K562 (cell line): ENCODE results near the gene S100A6. TPM values are rescaled to one million over a fixed set of nuclear protein-coding genes. Genes with fewer than 3 reads are reported as not detected.

Experiments
- ATAC-seq: fragments of 200-7000 bp; cut with Tn5 transposase; 3 replicates; pipeline ENCODE4 v1.9.1; 2020; ENCODE audit warnings: moderate library complexity
- BruUV-seq: library from RNA; stranded (reverse); fragments of 400-500 nt; replicated peaks from 2 replicates; lab custom pipeline; 2021; lab: Mats Ljungman, UMichigan
- CTCF ChIA-PET: fragments of 300-600 bp; formaldehyde crosslinking; extraction: SDS; loops from one replicate; lab custom pipeline; 2021; ENCODE audit warnings: low intra/inter-chr PET ratio; lab: Yijun Ruan, JAX
- POLR2A ChIA-PET: fragments of 300-600, 350-650 bp; sonication (Branson Sonifier 250); formaldehyde crosslinking; extraction: SDS; loops from one replicate; lab custom pipeline; 2021; ENCODE audit warnings: antibody characterized with exemption, inconsistent platforms; lab: Yijun Ruan, JAX
- DNase-seq, 4 experiments: peaks; one replicate each; pipeline versions ENCODE4 v3.0.0 to v3.0.0-alpha.2; 2011 to 2018; ENCODE audit warnings: low spot score in 3 of 4, mixed read lengths in 3 of 4; ENCODE audit errors: extremely low read depth in 1 of 4
- FAIRE-seq: peaks from 2 replicates; lab custom pipeline; 2011; peaks lifted over from hg19 to GRCh38; lab: Jason Lieb, UNC
- H2AFZ ChIP-seq: 2 replicates; pipeline ENCODE4 v1.6.0; 2011; ENCODE audit warnings: low read depth, low read length, control low read depth, inconsistent platforms
- H3K27ac ChIP-seq: fragments of 200-600 bp; 3 replicates; pipeline ENCODE4 v1.8.0; 2011; ENCODE audit warnings: low read depth, mild to moderate bottlenecking, control low read depth, inconsistent platforms, low read length, moderate library complexity, mixed read lengths; ENCODE audit errors: extremely low read depth
- H3K27me3 ChIP-seq, 2 experiments: fragments of 300-600 bp in 1 of 2; 2 replicates in 1 of 2; 3 replicates in 1 of 2; pipeline versions ENCODE4 v1.6.0 to v1.8.0; 2011; ENCODE audit warnings: inconsistent platforms in 2 of 2, low read length in 2 of 2, mild to moderate bottlenecking in 1 of 2, mixed read lengths in 1 of 2, moderate library complexity in 1 of 2; ENCODE audit not compliant: control insufficient read depth in 2 of 2, insufficient read depth in 2 of 2
- H3K36me3 ChIP-seq: fragments of 300-600 bp; 3 replicates; pipeline ENCODE4 v1.8.0; 2011; ENCODE audit warnings: mild to moderate bottlenecking, low read length, inconsistent platforms; ENCODE audit not compliant: control insufficient read depth, insufficient read depth
- H3K4me1 ChIP-seq, 2 experiments: fragments of 200-600 bp in 1 of 2; replicated peaks in 1 of 2; 2 replicates in 1 of 2; 3 replicates in 1 of 2; pipeline versions ENCODE4 v1.5.1 to v1.8.0; 2011; ENCODE audit warnings: inconsistent platforms in 2 of 2, low read length in 2 of 2, mild to moderate bottlenecking in 1 of 2, mixed read lengths in 1 of 2, moderate library complexity in 1 of 2; ENCODE audit not compliant: control insufficient read depth in 2 of 2, insufficient read depth in 2 of 2
- H3K4me2 ChIP-seq: 2 replicates; pipeline ENCODE4 v1.6.1; 2011; ENCODE audit warnings: low read length, control low read depth, inconsistent platforms, mixed read lengths; ENCODE audit not compliant: insufficient read depth
- H3K4me3 ChIP-seq: fragments of 200-600 bp; sonication (generic), shearing (Covaris generic); 2 replicates; pipeline ENCODE4 v1.5.1; 2016; ENCODE audit warnings: control low read depth, inconsistent platforms
- H3K79me2 ChIP-seq: fragments of 200-600 bp; 3 replicates; pipeline ENCODE4 v1.8.0; 2011; ENCODE audit warnings: low read length, inconsistent platforms; ENCODE audit not compliant: control insufficient read depth, insufficient read depth
- H3K9ac ChIP-seq, 2 experiments: 2 replicates each; pipeline versions ENCODE4 v1.6.0 to v1.6.1; 2011; ENCODE audit warnings: low read depth in 2 of 2, low read length in 2 of 2, control low read depth in 1 of 2, inconsistent platforms in 1 of 2, mild to moderate bottlenecking in 1 of 2, mixed read lengths in 1 of 2; ENCODE audit not compliant: insufficient read depth in 1 of 2
- H3K9me1 ChIP-seq: one replicate; pipeline ENCODE4 v1.6.0; 2011; ENCODE audit warnings: inconsistent platforms, mild to moderate bottlenecking, low read length, moderate library complexity; ENCODE audit not compliant: control insufficient read depth, insufficient read depth
- H3K9me3 ChIP-seq: replicated peaks from 2 replicates; pipeline ENCODE4 v1.5.1; 2011; ENCODE audit warnings: low read depth, low read length, inconsistent platforms; ENCODE audit not compliant: control insufficient read depth, insufficient read depth
- H4K20me1 ChIP-seq: replicated peaks from 2 replicates; pipeline ENCODE4 v1.6.1; 2011; ENCODE audit warnings: low read length, inconsistent platforms, mixed read lengths; ENCODE audit not compliant: control insufficient read depth, insufficient read depth
- CC2D1A ChIP-seq: fragments of 450-650 bp; IDR thresholded peaks from 2 replicates; pipeline ENCODE4 v1.6.1; 2017; ENCODE audit warnings: mild to moderate bottlenecking
- ELK1 ChIP-seq: sonication (generic); formaldehyde crosslinking; IDR thresholded peaks from 2 replicates; pipeline ENCODE4 v1.8.1; 2022; ENCODE audit warnings: missing genetic modification reagents
- HMG20A ChIP-seq: fragments of 450-650 bp; formaldehyde crosslinking; conservative IDR thresholded peaks from 2 replicates; pipeline ENCODE4 v1.4.0; 2020; ENCODE audit warnings: mild to moderate bottlenecking, mixed read lengths
- HNRNPH1 ChIP-seq: fragments of 200-400 bp; formaldehyde crosslinking; optimal IDR thresholded peaks from 2 replicates; pipeline ENCODE3; 2017; ENCODE audit warnings: low read depth, mild to moderate bottlenecking, low read length, moderate library complexity
- KLF16 ChIP-seq: IDR thresholded peaks from 2 replicates; pipeline ENCODE4 v1.6.1; 2016; ENCODE audit warnings: antibody characterized with exemption
- MGA ChIP-seq: fragments of 450-650 bp; IDR thresholded peaks from 2 replicates; pipeline ENCODE4 v1.6.1; 2016; ENCODE audit warnings: mild to moderate bottlenecking, moderate library complexity
- VEZF1 ChIP-seq: fragments of 200-800 bp; sonication (Bioruptor generic); IDR thresholded peaks from 2 replicates; pipeline ENCODE4 v1.6.1; 2017; ENCODE audit warnings: missing genetic modification characterization, missing compliant biosample characterization
- ZNF3 ChIP-seq: fragments of 250-450 bp; sonication (Bioruptor Pico); IDR thresholded peaks from 2 replicates; pipeline ENCODE4 v1.5.0; 2021; ENCODE audit warnings: mild to moderate bottlenecking, moderate library complexity
- ZNF668 ChIP-seq: fragments of 250-450 bp; sonication (Bioruptor Pico); IDR thresholded peaks from 2 replicates; pipeline ENCODE4 v1.8.0; 2022; ENCODE audit warnings: mild to moderate bottlenecking, inconsistent platforms
- WGBS: fragments of 100-300 bp; shearing (Covaris generic); methylation state at CpG from one replicate; pipeline ENCODE4 v1.1.6; 2016; ENCODE audit warnings: low coverage, mixed read lengths; ENCODE audit not compliant: insufficient coverage; ENCODE audit errors: missing lambda C conversion rate; 5-methylcytosine and 5-hydroxymethylcytosine counted together
- in situ Hi-C: fragments of 300-500 bp; cut with MboI; formaldehyde crosslinking; loops from 4 replicates; pipeline ENCODE4 v1.15.0; 2018; ENCODE audit warnings: inconsistent platforms, mixed read lengths
- intact Hi-C: fragments of 100-400 bp; cut with micrococcal nuclease; formaldehyde crosslinking; loops from 2 replicates; pipeline ENCODE4 v1.14.2; 2022
- polyA plus RNA-seq, 8 experiments: library from polyadenylated mRNA; depleted of rRNA in 4 of 8; stranded (reverse) in 5 of 8; unstranded in 3 of 8; fragments of >200 nt; fragmentation: Nextera tagmentation in 2 of 8; fragmentation: Illumina TruSeq in 1 of 8; extraction: Ambion mirVana in 2 of 8; extraction: Trizol in 1 of 8; gene quantifications; 2 replicates each; pipeline versions ENCODE4 v1.2.1 to v1.2.3, GENCODE V29; 2011 to 2014; ENCODE audit warnings: inconsistent platforms in 1 of 8, missing spikeins in 1 of 8
- total RNA-seq, 7 experiments: library from RNA; depleted of rRNA in 6 of 7; stranded (reverse); fragments of >200 nt in 6 of 7; fragmentation: Illumina TruSeq in 2 of 7; extraction: Trizol in 2 of 7; gene quantifications; 2 replicates each; pipeline versions ENCODE4 v1.2.1 to v1.2.3, GENCODE V29; 2011 to 2021; ENCODE audit warnings: low replicate concordance in 1 of 7

S100A6 gene
- total and polyA plus RNA-seq, 9 of the 15 experiments (the other 6 are each of a cell fraction or from before 2014, with no cell fraction given), result 9.8 to 66.5 (median 23.2) TPM

GRCh38 chr1:153571706-153572105 is 35.9 kb upstream of the S100A6 start:
- CTCF ChIA-PET, result interaction anchor here (0.5 to 0.8 kb wide), 3 partner anchors 12 to 39 kb away, joined by 3 read pairs; no protein-coding TSS in a partner anchor
- POLR2A ChIA-PET, result interaction anchor here (1.0 kb wide), 3 partner anchors 32 to 55 kb away, joined by 3 to 4 read pairs (median 3); partner anchors contain the start of gene S100A13
- no peaks in the 10 kb centered on the region for H4K20me1 ChIP-seq
- peak overlapping the region in 1 of 2 experiments; percentile 41; a peak in 1 of 4 replicates for H3K9ac ChIP-seq
- H2AFZ ChIP-seq, result peak overlapping the region; percentile 22; the same call in 1 of the 2 replicates
- H3K9me3 ChIP-seq, result no peaks in the 10 kb centered on the region
- H3K4me1 ChIP-seq, result peaks cover 23 to 24% of the 10 kb centered on the region in 2 experiments
- H3K79me2 ChIP-seq, result no peaks in the 10 kb centered on the region
- DNase-seq (no peak), FAIRE-seq (no peak), ATAC-seq (no peak)
- H3K27me3 ChIP-seq, result no peaks in the 10 kb centered on the region
- in situ Hi-C loops, result no loop called here
- no TSS peak for BruUV-seq
- no peak overlapping the region for H3K4me3 ChIP-seq
- intact Hi-C loops, result no loop called here
- no peak overlapping the region for H3K27ac ChIP-seq
- H3K9me1 ChIP-seq, result peaks cover 3% of the 10 kb centered on the region
- WGBS, result 24% methylated on average over 7 of the region's 7 CpGs
- H3K4me2 ChIP-seq, result no peak overlapping the region; the same call in 1 of the 2 replicates
- no peaks in the 10 kb centered on the region for H3K36me3 ChIP-seq
- TF ChIP-seq VEZF1 (CRISPR knock-in tag) (no peak), MGA (no peak), HMG20A (no peak), ZNF3 (CRISPR knock-in tag) (no peak), KLF16 (no peak), ELK1 (CRISPR knock-in tag) (no peak), ZNF668 (CRISPR knock-in tag) (no peak), HNRNPH1 (no peak), CC2D1A (no peak)
